CD4-positive, CD25-positive, alpha-beta regulatory T cell (primary cell): ENCODE results near the gene PYCARD. TPM values are rescaled to one million over a fixed set of nuclear protein-coding genes. Genes with fewer than 3 reads are reported as not detected.

Experiments
- ATAC-seq, 2 donors: fragments of 150-1000 bp; cut with Tn5 transposase; one replicate each; pipeline ENCODE4 v1.10.0; 2021; ENCODE audit warnings: low read depth in 2 of 2, moderate number of reproducible peaks in 2 of 2, moderate library complexity in 1 of 2
- DNase-seq, 3 donors: peaks; one replicate each; pipeline versions ENCODE4 v3.0.0 to v3.0.0-alpha.2; 2012 to 2022; ENCODE audit warnings: mixed read lengths in 1 of 3
- H3K27ac ChIP-seq: one replicate; pipeline ENCODE4 v1.7.0; 2013; ENCODE audit warnings: mild to moderate bottlenecking, low read length; ENCODE audit not compliant: insufficient read depth, poor library complexity, severe bottlenecking
- H3K27me3 ChIP-seq: one replicate; pipeline ENCODE4 v1.7.0; 2013; ENCODE audit warnings: low read length; ENCODE audit not compliant: control insufficient read depth, insufficient read depth
- H3K36me3 ChIP-seq: one replicate; pipeline ENCODE4 v1.7.0; 2013; ENCODE audit warnings: mild to moderate bottlenecking, low read length, moderate library complexity; ENCODE audit not compliant: control insufficient read depth, insufficient read depth
- H3K4me1 ChIP-seq: 2 replicates; pipeline ENCODE4 v1.7.0; 2013; ENCODE audit warnings: mild to moderate bottlenecking, low read length; ENCODE audit not compliant: insufficient read depth, control insufficient read depth, poor library complexity, severe bottlenecking
- H3K4me3 ChIP-seq: one replicate; pipeline ENCODE4 v1.7.0; 2013; ENCODE audit warnings: low read depth, mild to moderate bottlenecking, low read length, moderate library complexity
- H3K9me3 ChIP-seq, 2 experiments: 1 replicate in 1 of 2; 2 replicates in 1 of 2; pipeline ENCODE4 v1.7.0; 2013; ENCODE audit warnings: low read length in 2 of 2, mild to moderate bottlenecking in 1 of 2, moderate library complexity in 1 of 2; ENCODE audit not compliant: control insufficient read depth in 2 of 2
- H3K27ac Mint-ChIP-seq, 3 donors: one replicate each; pipeline ENCODE4 v1.8.0; 2020 to 2022; ENCODE audit warnings: mild to moderate bottlenecking in 3 of 3, mixed read lengths in 3 of 3, moderate library complexity in 2 of 3
- H3K27me3 Mint-ChIP-seq: one replicate; pipeline ENCODE4 v1.8.0; 2022; ENCODE audit warnings: mild to moderate bottlenecking, mixed read lengths
- H3K36me3 Mint-ChIP-seq: one replicate; pipeline ENCODE4 v1.8.0; 2020; ENCODE audit warnings: mixed read lengths
- H3K4me1 Mint-ChIP-seq, 4 donors: one replicate each; pipeline ENCODE4 v1.8.0; 2020 to 2022; ENCODE audit warnings: mixed read lengths in 4 of 4, mild to moderate bottlenecking in 1 of 4
- H3K4me3 Mint-ChIP-seq, 4 donors: one replicate each; pipeline ENCODE4 v1.8.0; 2020 to 2022; ENCODE audit warnings: mild to moderate bottlenecking in 4 of 4, mixed read lengths in 4 of 4, moderate library complexity in 3 of 4
- H3K9me3 Mint-ChIP-seq, 7 donors: one replicate each; pipeline ENCODE4 v1.8.0; 2020 to 2022; ENCODE audit warnings: mixed read lengths in 7 of 7, mild to moderate bottlenecking in 3 of 7, moderate library complexity in 2 of 7
- polyA plus RNA-seq, 4 donors: library from polyadenylated mRNA; unstranded; fragments of 300-500 nt; fragmentation: Illumina TruSeq; gene quantifications; one replicate each; pipeline ENCODE4 v1.2.3, GENCODE V29; 2021
- total RNA-seq: library from RNA; stranded (reverse); gene quantifications from one replicate; pipeline ENCODE4 v1.2.3, GENCODE V29; 2022

The PYCARD gene
- total and polyA plus RNA-seq, 5 donors from 2014 or later, result 25.0 to 82.9 (median 67.0) TPM

GRCh38 chr16:31221357-31222160, 19.0 kb upstream of the PYCARD start:
- peak overlapping the region in 1 of 4 donors; percentile 45 for H3K4me3 Mint-ChIP-seq
- H3K36me3 Mint-ChIP-seq, result no peaks in the 10 kb centered on the region
- no peak overlapping the region for H3K27ac ChIP-seq
- peaks cover 0 to 2% (median 0%) of the 10 kb centered on the region in 7 donors for H3K9me3 Mint-ChIP-seq
- H3K36me3 ChIP-seq, result no peaks in the 10 kb centered on the region
- H3K27ac Mint-ChIP-seq, result no peak overlapping the region
- H3K4me3 ChIP-seq, result no peak overlapping the region
- H3K9me3 ChIP-seq, result no peaks in the 10 kb centered on the region
- peaks cover 8% of the 10 kb centered on the region for H3K27me3 ChIP-seq
- H3K4me1 ChIP-seq, result peaks cover 7% of the 10 kb centered on the region
- peaks cover 40% of the 10 kb centered on the region for H3K27me3 Mint-ChIP-seq
- no peak for ATAC-seq
- peaks cover 0 to 4% (median 0%) of the 10 kb centered on the region in 4 donors for H3K4me1 Mint-ChIP-seq
- no peak for DNase-seq

GRCh38 chr16:31219154-31219741, 16.7 kb upstream of the PYCARD start:
- H3K27ac Mint-ChIP-seq, result no peak overlapping the region
- Histone ChIP-seq H3K36me3 (no peaks in the 10 kb centered on the region), H3K4me3 (no peak overlapping the region), H3K27ac (no peak overlapping the region), H3K4me1 (peaks cover 26% of the 10 kb centered on the region), H3K27me3 (peaks cover 10% of the 10 kb centered on the region), H3K9me3 (no peaks in the 10 kb centered on the region)
- H3K4me1 Mint-ChIP-seq, result peaks cover 0 to 17% (median 4%) of the 10 kb centered on the region in 4 donors
- peaks cover 0 to 2% (median 0%) of the 10 kb centered on the region in 7 donors for H3K9me3 Mint-ChIP-seq
- DNase-seq (no peak), ATAC-seq (no peak)
- H3K4me3 Mint-ChIP-seq, result no peak overlapping the region
- H3K36me3 Mint-ChIP-seq, result no peaks in the 10 kb centered on the region
- H3K27me3 Mint-ChIP-seq, result peaks cover 54% of the 10 kb centered on the region

GRCh38 chr16:31217136-31217530, 14.6 kb upstream of the PYCARD start:
- no peaks in the 10 kb centered on the region for H3K9me3 ChIP-seq
- H3K4me3 Mint-ChIP-seq, result peak overlapping the region in 2 of 4 donors; percentile 66 to 68
- peaks cover 26% of the 10 kb centered on the region for H3K4me1 ChIP-seq
- peaks cover 72% of the 10 kb centered on the region for H3K27me3 Mint-ChIP-seq
- H3K27ac Mint-ChIP-seq, result no peak overlapping the region
- DNase-seq, result no peak
- peaks cover 10% of the 10 kb centered on the region for H3K27me3 ChIP-seq
- H3K4me3 ChIP-seq, result no peak overlapping the region
- H3K36me3 Mint-ChIP-seq, result no peaks in the 10 kb centered on the region
- H3K9me3 Mint-ChIP-seq, result peaks cover 0 to 3% (median 0%) of the 10 kb centered on the region in 7 donors
- no peak for ATAC-seq
- H3K27ac ChIP-seq, result no peak overlapping the region
- H3K36me3 ChIP-seq, result no peaks in the 10 kb centered on the region
- H3K4me1 Mint-ChIP-seq, result peaks cover 0 to 17% (median 4%) of the 10 kb centered on the region in 4 donors

- peaks cover 15% of the 10 kb centered on the region for H3K27me3 ChIP-seq
- H3K9me3 ChIP-seq, result no peaks in the 10 kb centered on the region
- ATAC-seq (no peak), DNase-seq (peak in 1 of 3 donors; percentile 43)
- H3K4me1 Mint-ChIP-seq, result peaks cover 0 to 17% (median 8%) of the 10 kb centered on the region in 4 donors
- H3K4me3 ChIP-seq, result no peak within 1 kb of the TSS
- H3K4me1 ChIP-seq, result peaks cover 26% of the 10 kb centered on the region
- peak within 1 kb of the TSS; percentile 68 to 87 (median 70) for H3K4me3 Mint-ChIP-seq
- no peak within 1 kb of the TSS for H3K27ac ChIP-seq
- H3K36me3 Mint-ChIP-seq, result no peaks in the 10 kb centered on the region
- H3K36me3 ChIP-seq, result no peaks in the 10 kb centered on the region
- no peak within 1 kb of the TSS for H3K27ac Mint-ChIP-seq
- peaks cover 72% of the 10 kb centered on the region for H3K27me3 Mint-ChIP-seq
- peaks cover 0 to 5% (median 0%) of the 10 kb centered on the region in 7 donors for H3K9me3 Mint-ChIP-seq
These were observed 14.0 kb upstream of the PYCARD start, which contains the start of gene PYDC1 for GRCh38 chr16:31216422-31217135. PYDC1 (minus strand) TSS chr16:31217135; CDS start chr16:31217028, 107 bp downstream.

GRCh38 chr16:31215287-31216162, 13.0 kb upstream of the PYCARD start:
- H3K27me3 ChIP-seq, result peaks cover 15% of the 10 kb centered on the region
- peak overlapping the region in 1 of 3 donors; percentile 56 for H3K27ac Mint-ChIP-seq
- H3K4me1 ChIP-seq, result peaks cover 26% of the 10 kb centered on the region
- H3K36me3 Mint-ChIP-seq, result no peaks in the 10 kb centered on the region
- H3K27me3 Mint-ChIP-seq, result peaks cover 68% of the 10 kb centered on the region
- H3K4me3 ChIP-seq, result no peak overlapping the region
- peak overlapping the region in 3 of 4 donors; percentile 64 to 87 (median 73) for H3K4me3 Mint-ChIP-seq
- H3K4me1 Mint-ChIP-seq, result peaks cover 0 to 17% (median 8%) of the 10 kb centered on the region in 4 donors
- DNase-seq (peak in 1 of 3 donors; percentile 53), ATAC-seq (peak; percentile 37 to 48)
- H3K9me3 Mint-ChIP-seq, result peaks cover 0 to 4% (median 0%) of the 10 kb centered on the region in 7 donors
- H3K27ac ChIP-seq, result no peak overlapping the region
- no peaks in the 10 kb centered on the region for H3K9me3 ChIP-seq
- H3K36me3 ChIP-seq, result no peaks in the 10 kb centered on the region

- H3K36me3 ChIP-seq, result no peaks in the 10 kb centered on the region
- no peak overlapping the region for H3K4me3 ChIP-seq
- peak overlapping the region in 2 of 4 donors; percentile 22 to 62 for H3K4me3 Mint-ChIP-seq
- peaks cover 67% of the 10 kb centered on the region for H3K27me3 Mint-ChIP-seq
- H3K9me3 ChIP-seq, result no peaks in the 10 kb centered on the region
- ATAC-seq, result peak; percentile 33 to 41
- H3K36me3 Mint-ChIP-seq, result no peaks in the 10 kb centered on the region
- H3K4me1 ChIP-seq, result peaks cover 26% of the 10 kb centered on the region
- no peak overlapping the region for H3K27ac Mint-ChIP-seq
- peaks cover 0 to 5% (median 0%) of the 10 kb centered on the region in 7 donors for H3K9me3 Mint-ChIP-seq
- H3K4me1 Mint-ChIP-seq, result peaks cover 0 to 17% (median 8%) of the 10 kb centered on the region in 4 donors
- H3K27me3 ChIP-seq, result peaks cover 15% of the 10 kb centered on the region
- peak in 1 of 3 donors; percentile 39 for DNase-seq
- no peak overlapping the region for H3K27ac ChIP-seq
These were observed 12.2 kb upstream of the PYCARD start for GRCh38 chr16:31214708-31215286.
